ENCODE measurements around the gene SALL1. TPM values are rescaled to one million over a fixed set of nuclear protein-coding genes. Genes with fewer than 3 reads are reported as not detected.

The SALL1 gene
- total RNA-seq: under 1 TPM in 2 of 4 donors, not detected in 2; 0.09 to 0.19 TPM

- DNase-seq (ENCODE audit: low spot score) (no peak), ATAC-seq (ENCODE audit: low FRiP score) (no peak)
These were observed at the start of gene SALL1 for GRCh38 chr16:51150888-51151320. SALL1 (minus strand) TSS chr16:51151270; CDS start chr16:51151241, 29 bp downstream.

GRCh38 chr16:51200793-51201192 lies 49.7 kb upstream of the SALL1 start:
- no peak for DNase-seq (ENCODE audit: low spot score)

More at GRCh38 chr16:51150888-51151320, at the start of gene SALL1:
- TF ChIP-seq CTCF (IDR thresholded peaks at IDR 0.05): no peak

DNA sequence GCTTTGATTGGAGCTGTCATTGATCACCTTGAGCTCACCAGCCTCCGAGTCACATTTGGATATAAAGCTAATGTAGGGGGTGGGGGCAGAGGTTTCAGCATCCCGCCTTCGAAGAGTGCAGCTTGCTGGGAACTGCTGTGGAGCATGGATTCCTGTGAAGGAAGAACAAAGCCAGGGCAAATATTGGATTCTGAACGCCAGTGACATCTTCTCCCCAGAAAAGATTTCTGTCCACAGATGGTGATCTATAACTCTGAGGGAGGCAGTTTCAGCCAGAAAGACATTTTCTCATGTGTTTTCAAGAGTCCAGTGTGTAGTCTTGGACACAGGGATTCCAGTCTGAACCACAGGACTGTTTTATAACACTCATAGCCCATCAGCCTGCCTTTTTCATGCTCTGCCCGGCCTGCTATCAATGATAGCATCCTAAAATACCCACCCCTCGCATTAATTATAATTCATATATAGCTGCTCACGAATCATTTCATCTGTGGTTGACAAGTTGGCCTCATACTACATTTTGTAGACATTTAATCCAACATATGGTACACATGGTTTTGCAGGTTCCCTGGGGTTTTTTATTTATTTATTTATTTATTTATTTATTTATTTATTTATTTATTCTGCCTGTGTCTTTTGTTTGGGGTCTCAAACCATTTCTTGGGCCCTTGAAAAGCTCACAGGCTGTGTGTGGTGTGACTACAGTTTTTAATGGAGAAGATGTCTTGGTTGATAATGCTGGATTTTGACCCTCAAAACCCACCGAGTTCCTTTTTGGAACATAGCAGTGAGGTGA lies 47.1 kb upstream of the SALL1 start:
- TF ChIP-seq CTCF (IDR thresholded peaks at IDR 0.05): no peak
- DNase-seq (ENCODE audit: low spot score) (no peak), ATAC-seq (ENCODE audit: low FRiP score) (no peak)

More at GRCh38 chr16:51200793-51201192, 49.7 kb upstream of the SALL1 start:
- no peak for TF ChIP-seq CTCF (IDR thresholded peaks at IDR 0.05)
- no peak for ATAC-seq (ENCODE audit: low FRiP score)

DNA sequence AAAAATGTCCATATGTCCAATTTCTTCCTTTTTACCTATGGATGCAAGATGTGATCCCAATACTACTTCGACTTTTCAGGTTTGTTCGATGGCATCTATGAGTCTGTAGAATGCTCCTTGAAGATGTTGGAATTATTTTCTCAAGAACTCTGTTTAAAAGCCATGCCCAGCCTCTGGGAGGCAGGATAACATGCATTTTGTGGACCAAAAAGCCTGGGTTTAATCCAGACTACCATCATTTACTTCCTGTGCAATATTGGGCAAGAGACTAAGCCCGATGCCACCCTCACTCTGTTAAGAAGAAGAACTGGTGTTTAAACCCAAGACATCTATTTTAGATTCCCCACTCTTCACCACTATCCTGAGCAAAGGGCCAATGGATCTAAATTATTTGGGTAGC lies 42.8 kb upstream of the SALL1 start:
- ATAC-seq (ENCODE audit: low FRiP score): no peak
- DNase-seq (ENCODE audit: low spot score): no peak
- no peak for TF ChIP-seq CTCF (IDR thresholded peaks at IDR 0.05)

DNA sequence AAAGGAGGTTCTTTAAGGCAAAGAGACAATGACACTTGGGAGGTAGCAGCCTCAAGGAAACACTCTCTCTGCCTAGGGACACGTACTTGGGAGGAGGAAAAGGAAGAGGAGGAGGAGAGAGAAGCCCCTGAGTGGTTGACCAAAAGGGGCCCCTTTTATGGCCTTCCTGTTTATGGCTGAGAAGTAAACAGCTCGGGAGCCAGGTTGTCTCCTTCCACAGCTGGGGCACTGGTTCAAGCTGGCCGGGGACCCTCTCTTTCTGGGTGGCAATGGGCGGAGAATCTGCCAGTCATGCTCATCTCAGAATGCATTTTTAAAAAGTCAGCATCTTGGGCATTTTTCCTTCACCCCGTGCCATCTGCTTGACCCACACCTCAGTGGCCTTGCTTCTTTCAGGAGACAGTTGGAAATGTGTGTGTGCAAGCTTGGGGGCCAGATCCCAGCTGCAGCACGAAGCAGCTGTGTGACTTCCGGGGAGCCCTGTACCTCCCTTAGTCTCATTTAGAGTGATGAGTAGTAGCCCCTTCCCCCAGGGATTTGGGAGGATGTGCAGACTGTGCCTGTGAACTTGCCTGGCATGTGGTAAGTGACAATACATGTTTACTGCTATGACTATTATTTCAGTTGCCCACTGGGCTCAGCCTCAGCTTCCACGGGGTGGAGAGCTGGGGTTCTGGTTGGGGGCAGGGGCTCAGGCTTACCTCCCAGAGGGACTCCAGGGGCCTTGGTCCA lies 33.8 kb upstream of the SALL1 start:
- no peak for DNase-seq (ENCODE audit: low spot score)
- TF ChIP-seq CTCF (IDR thresholded peaks at IDR 0.05): no peak
- no peak for ATAC-seq (ENCODE audit: low FRiP score)

DNA sequence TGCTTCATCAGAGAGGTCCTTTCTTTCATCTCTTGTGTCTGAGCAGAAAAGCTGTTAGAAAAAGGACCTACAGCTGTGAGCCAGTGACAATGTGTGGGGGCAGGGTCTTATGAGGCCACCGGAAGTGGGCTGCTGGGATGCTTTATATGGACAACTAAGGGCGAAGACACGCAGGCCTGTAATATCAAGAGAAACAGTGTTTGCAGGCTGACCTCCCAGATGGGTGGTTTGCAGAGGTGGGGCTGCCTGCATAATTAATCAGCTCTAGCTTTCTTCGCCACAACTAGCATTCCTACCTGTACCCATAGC lies 30.4 kb upstream of the SALL1 start:
- ATAC-seq (ENCODE audit: low FRiP score): no peak

More for the DNA sequence above, 30.4 kb upstream of the SALL1 start:
- no peak for DNase-seq (ENCODE audit: low spot score)
- TF ChIP-seq CTCF (IDR thresholded peaks at IDR 0.05): no peak
